Prostate gland (tissue), 2 donors: ENCODE data around the gene PEF1. TPM values are rescaled to one million over a fixed set of nuclear protein-coding genes. Genes with fewer than 3 reads are reported as not detected.

ENCODE experiments used
- DNase-seq: peaks from one replicate; pipeline ENCODE4 v3.0.0-alpha.2; 2019; ENCODE audit warnings: low spot score
- H3K27ac ChIP-seq, 2 donors: fragments of 200-600 bp; sonication (generic); 2 replicates each; pipeline ENCODE4 v1.5.1; 2017 to 2019
- H3K27me3 ChIP-seq: fragments of 200-600 bp; sonication (generic); replicated peaks from 2 replicates; pipeline ENCODE4 v1.5.1; 2019; ENCODE audit not compliant: insufficient read depth
- H3K36me3 ChIP-seq, 2 donors: fragments of 200-600 bp; sonication (generic); 1 replicate in 1 of 2; 2 replicates in 1 of 2; pipeline versions ENCODE4 v1.5.1 to v1.8.1; 2017 to 2019
- H3K4me1 ChIP-seq: fragments of 200-600 bp; sonication (generic); replicated peaks from 2 replicates; pipeline ENCODE4 v1.5.1; 2019
- H3K4me3 ChIP-seq, 2 donors: fragments of 200-600 bp; sonication (generic); 2 replicates each; pipeline ENCODE4 v1.5.1; 2017 to 2019
- H3K9me3 ChIP-seq: fragments of 200-600 bp; sonication (generic); 2 replicates; pipeline ENCODE4 v1.5.1; 2017
- CTCF ChIP-seq, 4 experiments: fragments of 200-600 bp in 2 of 4; fragments of 450-650 bp in 2 of 4; sonication (generic) in 2 of 4; IDR thresholded peaks; 1 replicate in 3 of 4; 2 replicates in 1 of 4; pipeline ENCODE4 v1.5.1; 2016 to 2019; ENCODE audit warnings: antibody characterized with exemption in 4 of 4, mild to moderate bottlenecking in 2 of 4, moderate library complexity in 2 of 4
- POLR2A ChIP-seq: fragments of 450-650 bp; IDR thresholded peaks from one replicate; pipeline ENCODE4 v1.6.1; 2016; ENCODE audit warnings: antibody characterized with exemption, mild to moderate bottlenecking
- POLR2AphosphoS5 ChIP-seq: sonication (generic); formaldehyde crosslinking; IDR thresholded peaks from one replicate; pipeline ENCODE4 v1.6.1; 2017; ENCODE audit warnings: antibody characterized with exemption
- WGBS: methylation state at CpG from one replicate; pipeline ENCODE4 v1.1.5; 2018; 5-methylcytosine and 5-hydroxymethylcytosine counted together
- intact Hi-C: fragments of 100-400 bp; cut with DNase I; formaldehyde crosslinking; loops from one replicate; pipeline ENCODE4 v1.14.2; 2022
- total RNA-seq, 2 donors: library from RNA; depleted of rRNA; stranded (reverse); fragments of >200 nt; gene quantifications; one replicate each; pipeline ENCODE4 v1.1.0, GENCODE V29; 2016

PEF1 gene
- total RNA-seq, 2 donors from 2014 or later: 83.1 to 99.5 TPM

- Histone ChIP-seq H3K4me1 (peaks cover 2% of the 10 kb centered on the region), H3K9me3 (no peaks in the 10 kb centered on the region), H3K27me3 (no peaks in the 10 kb centered on the region), H3K4me3 (peak overlapping the region; percentile 4 to 15), H3K36me3 (no peaks in the 10 kb centered on the region), H3K27ac (peak overlapping the region; percentile 62 to 72)
- DNase-seq: peak; percentile 91
- TF ChIP-seq POLR2A (peak; percentile 41), CTCF (IDR thresholded peaks at IDR 0.05) (no peak), POLR2AphosphoS5 (peak; percentile 78)
- intact Hi-C loops: loop anchor here (5.0 kb wide), 1 partner anchor 402 kb away; the partner anchor contains the start of gene TMEM39B
- 4% methylated on average over 30 of the region's 30 CpGs for WGBS
These were observed 25.3 kb upstream of the PEF1 start for GRCh38 chr1:31669786-31670592.

- 38% methylated on average over 7 of the region's 7 CpGs for WGBS
- TF ChIP-seq CTCF (IDR thresholded peaks at IDR 0.05): no peak
- no peak for TF ChIP-seq POLR2AphosphoS5
- H3K27me3 ChIP-seq: no peaks in the 10 kb centered on the region
- H3K4me3 ChIP-seq: no peak overlapping the region
- intact Hi-C loops: loop anchor here (5.0 kb wide), 1 partner anchor 403 kb away; the partner anchor contains the start of gene TMEM39B
- peak overlapping the region; percentile 62 to 72 for H3K27ac ChIP-seq
- no peaks in the 10 kb centered on the region for H3K36me3 ChIP-seq
- no peak for DNase-seq
- H3K9me3 ChIP-seq: no peaks in the 10 kb centered on the region
- peaks cover 2% of the 10 kb centered on the region for H3K4me1 ChIP-seq
These were observed 24.7 kb upstream of the PEF1 start for GRCh38 chr1:31669433-31669785.

- WGBS: 66% methylated on average over 11 of the region's 11 CpGs
- Histone ChIP-seq H3K27ac (peak overlapping the region in 1 of 2 donors; percentile 72), H3K36me3 (no peaks in the 10 kb centered on the region), H3K4me1 (peaks cover 2% of the 10 kb centered on the region), H3K4me3 (no peak overlapping the region), H3K9me3 (no peaks in the 10 kb centered on the region), H3K27me3 (no peaks in the 10 kb centered on the region)
- TF ChIP-seq CTCF (IDR thresholded peaks at IDR 0.05): no peak
- no peak for TF ChIP-seq POLR2AphosphoS5
- no peak for TF ChIP-seq POLR2A
- intact Hi-C loops: loop anchor here (5.0 kb wide), 1 partner anchor 404 kb away; the partner anchor contains the start of gene TMEM39B
- no peak for DNase-seq
These were observed 23.7 kb upstream of the PEF1 start for GRCh38 chr1:31668303-31668883.

GRCh38 chr1:31667065-31667785 lies 22.5 kb upstream of the PEF1 start:
- no peak for DNase-seq
- Histone ChIP-seq H3K27me3 (no peaks in the 10 kb centered on the region), H3K9me3 (no peaks in the 10 kb centered on the region), H3K4me1 (peaks cover 2% of the 10 kb centered on the region), H3K4me3 (no peak overlapping the region), H3K36me3 (no peaks in the 10 kb centered on the region), H3K27ac (peak overlapping the region; percentile 21 to 45)
- 72% methylated on average over 19 of the region's 19 CpGs for WGBS
- intact Hi-C loops: loop anchor here (5.0 kb wide), 1 partner anchor 405 kb away; the partner anchor contains the start of gene TMEM39B
- TF ChIP-seq POLR2AphosphoS5 (no peak), POLR2A (no peak), CTCF (IDR thresholded peaks at IDR 0.05) (no peak)
